ENCODE results near the gene PARD3.

PARD3 gene

GRCh38 chr10:34121781-34122622, 693.1 kb downstream of the PARD3 start:
- DNase-seq (ENCODE audit: low spot score) = no peak

- no peak for DNase-seq (ENCODE audit: low spot score)
These were observed 693.9 kb downstream of the PARD3 start for GRCh38 chr10:34121125-34121753.

DNA sequence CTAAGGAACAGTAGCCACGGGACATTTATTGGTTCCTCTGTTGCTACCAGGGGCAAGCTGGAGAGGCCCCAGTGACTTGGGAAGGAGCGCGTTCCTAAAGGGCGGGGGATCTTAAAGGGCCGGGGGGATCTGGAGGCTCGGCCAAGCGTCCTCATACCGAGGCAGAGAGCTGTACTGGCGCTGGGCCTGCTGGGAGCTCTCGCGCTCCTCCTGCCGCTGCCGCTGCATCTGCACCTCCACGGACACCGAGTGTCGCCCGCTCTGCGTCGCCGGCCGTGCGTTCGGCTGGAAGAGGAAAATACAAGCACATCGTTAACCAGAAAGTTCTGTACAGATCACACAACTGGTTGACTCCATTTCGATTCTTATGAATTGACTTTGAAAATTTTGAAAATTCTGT, 695.6 kb downstream of the PARD3 start:
- DNase-seq (ENCODE audit: low spot score) = no peak

DNA sequence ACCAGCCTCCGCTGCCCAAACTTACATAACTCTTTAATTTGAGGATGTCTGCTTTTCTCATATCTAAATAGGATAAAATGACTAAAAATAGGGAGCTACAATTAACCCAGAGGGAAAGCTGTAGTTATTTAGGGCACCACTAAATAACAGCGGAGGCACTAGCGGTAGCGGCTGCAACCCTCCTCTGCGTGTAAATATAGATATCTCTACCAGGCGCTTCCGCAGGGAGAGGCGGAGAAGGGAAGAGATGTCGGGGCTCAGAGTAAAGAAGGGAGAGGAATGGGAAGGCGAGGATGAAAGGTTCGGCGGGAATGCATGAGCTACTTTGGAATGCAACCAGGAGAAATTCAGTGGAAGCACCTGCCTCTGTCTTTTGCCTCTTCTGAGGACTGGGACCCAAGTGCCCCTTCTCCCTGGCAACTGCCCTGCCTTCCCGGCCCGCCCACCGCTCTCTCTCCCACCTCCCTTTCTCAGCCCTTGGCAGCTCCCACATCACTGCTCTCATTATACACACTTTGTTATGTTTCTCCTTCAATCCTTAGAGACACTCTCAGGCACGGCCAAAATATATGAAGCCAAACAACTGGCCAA, 698.3 kb downstream of the PARD3 start:
- no peak for DNase-seq (ENCODE audit: low spot score)

GRCh38 chr10:34116220-34116641, 698.9 kb downstream of the PARD3 start:
- DNase-seq (ENCODE audit: low spot score) = no peak

GRCh38 chr10:34114914-34115313, 700.2 kb downstream of the PARD3 start:
- no peak for DNase-seq (ENCODE audit: low spot score)

DNA sequence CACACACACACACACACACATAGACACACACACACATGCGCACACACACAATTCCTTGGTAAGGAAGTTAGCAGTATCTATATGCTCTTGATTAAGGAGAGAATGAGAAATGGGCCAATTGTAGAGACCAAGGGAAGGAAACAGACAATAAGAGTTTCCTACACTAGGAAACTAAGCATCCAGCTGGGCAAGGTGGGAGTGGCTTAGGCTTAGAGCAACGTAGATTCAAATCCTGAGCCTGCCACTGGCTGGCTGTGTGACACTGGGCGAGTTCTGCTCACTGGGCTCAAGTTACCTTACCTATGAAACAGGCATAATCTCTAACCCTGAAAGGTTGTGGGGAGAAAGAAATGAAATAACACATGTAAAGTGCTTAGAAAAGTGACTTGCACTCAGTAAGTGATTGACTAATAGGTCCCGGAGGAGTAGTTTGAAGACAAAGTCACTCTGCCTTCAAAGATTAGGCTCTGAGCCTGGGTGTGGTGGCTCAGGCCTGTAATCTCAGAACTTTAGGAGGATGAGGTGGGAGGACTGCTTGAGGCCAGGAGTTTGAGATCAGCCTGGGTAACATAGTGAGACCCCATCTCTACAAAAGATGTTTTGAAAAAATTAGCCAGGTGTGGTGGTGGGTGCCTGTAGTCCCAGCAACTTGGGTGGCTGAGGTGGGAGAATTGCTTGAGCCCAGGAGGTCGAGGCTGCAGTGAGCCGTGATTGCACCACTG, 701.4 kb downstream of the PARD3 start:
- no peak for DNase-seq (ENCODE audit: low spot score)

- no peak for DNase-seq (ENCODE audit: low spot score)
These were observed 702.8 kb downstream of the PARD3 start for GRCh38 chr10:34112171-34112782.

DNA sequence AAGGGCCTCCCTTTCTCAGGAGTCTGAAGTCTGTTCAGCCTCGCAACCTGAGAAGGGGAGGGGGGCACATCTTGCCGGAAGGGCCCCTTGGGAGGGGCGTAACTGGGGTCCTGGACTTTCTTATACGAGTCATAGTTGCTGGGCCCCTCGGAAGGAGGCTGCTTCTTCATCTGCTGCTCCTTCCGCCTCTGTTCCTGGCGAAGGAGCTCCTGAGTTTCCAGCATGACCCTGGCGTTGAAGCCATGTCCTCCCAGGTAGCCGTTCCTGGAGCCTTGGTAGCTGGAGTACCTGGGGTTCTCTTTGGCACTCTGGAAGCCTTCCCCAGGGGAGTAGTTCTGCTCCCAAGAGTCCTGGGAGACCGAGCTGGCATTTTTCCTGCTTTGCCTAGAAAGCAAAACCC, 703.9 kb downstream of the PARD3 start:
- DNase-seq (ENCODE audit: low spot score) = no peak

DNA sequence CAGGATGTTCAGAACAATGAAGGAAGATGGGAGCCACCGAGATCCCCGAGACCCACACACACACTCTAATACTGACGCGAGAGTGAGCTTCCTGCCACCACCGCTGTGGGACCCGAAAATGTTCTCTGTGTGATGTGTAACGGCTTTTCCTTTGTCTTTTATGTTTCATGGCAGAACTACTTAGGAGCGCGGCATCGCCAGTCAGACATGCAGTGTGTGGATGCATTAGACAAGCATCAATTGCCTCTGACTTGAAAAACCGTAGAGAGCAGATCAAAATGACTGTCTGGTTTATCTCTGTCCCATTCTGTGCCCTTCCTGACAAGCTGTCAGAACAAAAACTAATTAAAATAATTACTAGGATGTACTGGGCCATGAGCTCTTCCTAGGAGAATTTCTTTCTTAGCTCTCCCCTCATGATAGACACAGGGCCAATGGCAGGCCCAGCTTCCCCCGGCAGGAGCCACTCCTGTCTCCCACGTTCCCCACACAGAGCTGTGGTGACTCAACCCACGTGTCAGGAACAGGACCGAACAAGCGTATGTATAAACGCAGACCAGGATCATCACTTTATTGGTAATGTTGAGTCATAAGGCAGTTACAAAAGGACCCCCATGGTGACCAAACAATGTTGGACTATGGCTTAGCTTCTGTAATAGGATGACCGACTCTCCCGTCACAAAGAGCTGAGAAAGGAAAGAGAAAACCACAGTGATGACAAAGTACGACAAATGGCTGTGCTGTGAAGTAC, 705.0 kb downstream of the PARD3 start:
- no peak for DNase-seq (ENCODE audit: low spot score)

DNA sequence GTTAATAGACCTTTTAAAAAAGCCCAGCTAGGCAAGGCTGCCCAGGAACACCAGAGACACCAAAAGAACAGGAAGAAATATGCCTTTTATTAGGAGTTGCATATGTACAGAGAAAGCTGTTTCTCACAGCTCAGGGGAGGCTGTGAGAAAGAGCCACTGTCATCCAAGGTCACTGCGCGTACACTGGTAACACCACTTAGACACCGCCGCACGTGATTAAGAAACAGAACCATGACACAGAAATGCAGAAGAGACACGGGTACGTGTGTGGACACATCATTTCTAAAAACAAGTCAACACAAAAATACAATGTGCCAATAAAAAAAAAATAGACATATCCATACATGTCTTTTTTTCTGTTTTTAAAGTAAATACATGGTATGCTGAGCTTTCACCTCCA, 705.6 kb downstream of the PARD3 start:
- DNase-seq (ENCODE audit: low spot score) = no peak

GRCh38 chr10:34107626-34108516, 707.2 kb downstream of the PARD3 start:
- no peak for DNase-seq (ENCODE audit: low spot score)

DNA sequence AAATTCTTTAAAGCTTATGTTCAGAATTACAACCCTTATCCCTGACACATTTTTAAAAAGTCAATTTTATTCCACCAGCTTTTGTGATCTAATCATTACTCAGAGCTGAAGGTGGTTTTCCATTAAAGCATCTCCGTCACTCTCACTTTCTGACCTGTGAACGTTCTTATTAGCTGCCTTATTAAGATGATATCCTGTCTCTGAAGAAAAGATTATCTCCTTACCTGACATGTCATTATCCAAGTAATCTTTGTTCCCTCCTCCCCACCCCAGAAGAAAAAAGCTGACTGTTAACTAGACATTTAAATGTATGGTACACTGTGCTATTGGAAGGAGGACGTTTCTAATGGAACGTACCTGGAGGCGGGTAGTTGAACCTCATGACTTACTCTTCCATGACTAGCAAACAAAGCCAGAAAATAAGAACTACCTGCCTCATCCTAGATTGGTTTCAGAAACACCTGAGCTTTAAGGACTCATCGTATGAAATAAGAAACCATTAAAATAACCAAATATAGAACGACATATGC, 708.7 kb downstream of the PARD3 start:
- no peak for DNase-seq (ENCODE audit: low spot score)

GRCh38 chr10:34104829-34105572, 710.1 kb downstream of the PARD3 start:
- DNase-seq (ENCODE audit: low spot score) = no peak

DNA sequence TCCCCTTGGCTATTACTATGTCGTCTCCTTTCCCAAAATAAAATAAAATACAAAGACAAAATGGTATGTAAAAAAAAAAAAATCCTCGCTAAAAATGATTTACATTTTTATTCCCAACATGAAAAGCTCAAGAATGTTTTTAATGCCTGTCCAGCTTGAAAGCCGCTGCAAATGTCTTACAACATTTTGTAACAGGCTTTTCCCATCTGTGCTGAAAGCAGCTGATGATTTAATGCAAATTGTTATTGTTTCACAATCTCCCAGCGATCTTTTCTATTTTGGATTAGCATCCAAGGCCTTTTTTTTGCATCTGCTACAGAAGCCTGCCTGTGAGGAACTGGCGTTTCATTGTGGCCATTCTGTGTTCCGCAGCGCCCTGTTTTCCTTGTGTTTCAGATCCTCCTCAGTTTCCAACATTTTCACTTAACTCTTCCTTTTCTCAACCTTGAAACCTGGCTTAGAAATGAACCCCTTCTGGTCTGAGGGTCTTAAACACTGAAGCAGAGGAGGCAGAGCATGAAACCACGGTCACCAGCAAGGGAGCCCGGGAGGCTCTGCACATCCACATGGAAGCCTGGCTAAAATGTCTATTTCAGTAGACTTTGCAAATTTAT, 712.1 kb downstream of the PARD3 start:
- no peak for DNase-seq (ENCODE audit: low spot score)

GRCh38 chr10:34102237-34102673, 712.8 kb downstream of the PARD3 start:
- no peak for DNase-seq (ENCODE audit: low spot score)

- no peak for DNase-seq (ENCODE audit: low spot score)
These were observed 714.1 kb downstream of the PARD3 start for GRCh38 chr10:34101001-34101400.

DNA sequence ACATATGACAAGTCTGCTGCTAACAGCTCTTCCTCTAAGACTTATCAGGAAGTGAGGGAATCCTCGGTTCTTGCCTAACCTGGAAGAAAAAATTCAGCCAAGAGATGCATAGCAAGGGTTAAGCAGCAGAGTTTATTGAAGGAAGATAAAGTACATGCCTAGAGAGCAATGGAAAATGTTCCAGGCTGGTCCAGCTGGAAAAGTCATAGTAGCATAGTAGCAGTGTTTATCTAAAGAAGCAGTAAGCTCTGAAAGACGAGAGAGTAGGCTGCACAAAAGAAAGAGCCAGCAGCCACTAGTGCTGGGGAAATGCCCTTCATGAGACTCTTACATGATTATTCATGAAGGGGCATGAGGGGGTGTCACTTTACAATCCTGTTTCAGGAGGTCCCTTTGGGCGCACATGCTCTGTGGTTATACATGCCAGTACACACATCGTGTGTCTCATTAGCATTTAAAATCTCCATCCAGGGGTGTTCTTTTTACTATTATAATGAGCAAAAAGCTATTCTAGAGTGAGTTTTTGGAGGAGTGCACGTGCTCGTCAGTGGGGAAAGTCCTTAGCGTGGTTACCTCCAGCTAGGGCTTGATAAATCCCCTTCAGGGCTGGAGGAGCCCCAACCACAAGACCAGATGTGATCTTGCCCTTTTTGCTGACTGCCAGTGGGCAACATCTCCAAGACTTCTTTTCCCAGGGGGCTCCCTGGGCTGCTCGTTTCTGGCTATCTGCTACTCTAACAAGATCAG, 716.1 kb downstream of the PARD3 start:
- no peak for DNase-seq (ENCODE audit: low spot score)
